Stimulated activated CD4-positive, alpha-beta T cell treated with anti-CD3 and anti-CD28 coated beads, Interleukin-12 subunit alpha, Interleukin-12 subunit beta, amount 100 ng/mL, for 4 hours (primary cell): Measurements from ENCODE around the gene CDKN2A.

ENCODE experiments used
- DNase-seq: peaks from one replicate; pipeline ENCODE4 v3.0.0-alpha.2; 2020

The CDKN2A gene

GRCh38 chr9:21993893-21994555 lies at the start of gene CDKN2A:
CDKN2A (minus strand) TSS chr9:21994392.
- DNase-seq: no peak

- no peak for DNase-seq
Observed at GRCh38 chr9:22043928-22044327, 49.7 kb upstream of the CDKN2A start.

- DNase-seq: no peak
Observed at GRCh38 chr9:22041775-22042174, 47.6 kb upstream of the CDKN2A start.

GRCh38 chr9:22041344-22041743 lies 47.2 kb upstream of the CDKN2A start:
- DNase-seq: no peak

GRCh38 chr9:22040760-22041159 lies 46.6 kb upstream of the CDKN2A start:
- no peak for DNase-seq

- no peak for DNase-seq
Observed at GRCh38 chr9:22039258-22039657, 45.1 kb upstream of the CDKN2A start.

- no peak for DNase-seq
Observed at GRCh38 chr9:22037954-22038690, 43.9 kb upstream of the CDKN2A start.

- no peak for DNase-seq
Observed at GRCh38 chr9:22036866-22037626, 42.9 kb upstream of the CDKN2A start.

GRCh38 chr9:22035591-22036011 lies 41.4 kb upstream of the CDKN2A start:
- no peak for DNase-seq

GRCh38 chr9:22033012-22033630 lies 38.9 kb upstream of the CDKN2A start:
- no peak for DNase-seq

- DNase-seq: no peak
Observed at GRCh38 chr9:22031655-22032411, 37.6 kb upstream of the CDKN2A start.

- DNase-seq: no peak
Observed at GRCh38 chr9:22030101-22030598, 36.0 kb upstream of the CDKN2A start.

GRCh38 chr9:22029231-22029630 lies 35.0 kb upstream of the CDKN2A start:
- no peak for DNase-seq

- no peak for DNase-seq
Observed at GRCh38 chr9:22028394-22028793, 34.2 kb upstream of the CDKN2A start.

- no peak for DNase-seq
Observed at GRCh38 chr9:22026696-22027095, 32.5 kb upstream of the CDKN2A start.

- no peak for DNase-seq
Observed at GRCh38 chr9:22022396-22022795, 28.2 kb upstream of the CDKN2A start.

GRCh38 chr9:22010866-22011625 lies 16.9 kb upstream of the CDKN2A start:
- DNase-seq: no peak

GRCh38 chr9:22009506-22009867 lies 15.3 kb upstream of the CDKN2A start:
- no peak for DNase-seq

GRCh38 chr9:22008717-22009505 lies 14.7 kb upstream of the CDKN2A start, which contains the start of gene CDKN2B:
CDKN2B (minus strand) TSS chr9:22009305; CDS start chr9:22008953, 352 bp downstream.
- peak; percentile 64 for DNase-seq

- no peak for DNase-seq
Observed at GRCh38 chr9:22008384-22008716, 14.2 kb upstream of the CDKN2A start.
